IMR-90 (cell line): Measurements from ENCODE around the gene PSME2. TPM values are rescaled to one million over a fixed set of nuclear protein-coding genes. Genes with fewer than 3 reads are reported as not detected.

ENCODE experiments used
- ATAC-seq: fragments of 200-7000 bp; cut with Tn5 transposase; 2 replicates; pipeline ENCODE4 v1.9.1; 2020; ENCODE audit warnings: low read depth, mild to moderate bottlenecking, moderate library complexity
- BruUV-seq: library from RNA; stranded (reverse); fragments of 400-500 nt; replicated peaks from 2 replicates; lab custom pipeline; 2021; lab: Mats Ljungman, UMichigan
- CTCF ChIA-PET: fragments of 300-600 bp; formaldehyde crosslinking; extraction: SDS; loops from one replicate; lab custom pipeline; 2021; ENCODE audit warnings: antibody characterized with exemption; lab: Yijun Ruan, JAX
- POLR2A ChIA-PET: fragments of 300-600 bp; sonication (Branson Sonifier 250); formaldehyde crosslinking; loops from one replicate; lab custom pipeline; 2022; ENCODE audit warnings: antibody characterized with exemption; ENCODE audit not compliant: unreplicated experiment; lab: Charles Lee
- DNase-seq: peaks from one replicate; pipeline ENCODE4 v3.0.0; 2013
- H2AFZ ChIP-seq: replicated peaks from 2 replicates; pipeline ENCODE3; 2013; ENCODE audit warnings: low read length, mild to moderate bottlenecking; ENCODE audit not compliant: poor library complexity
- H2AK5ac ChIP-seq: 2 replicates; pipeline ENCODE4 v1.6.1; 2013; ENCODE audit warnings: low read depth, low read length, inconsistent platforms
- H2AK9ac ChIP-seq: replicated peaks from 2 replicates; pipeline ENCODE3; 2013; ENCODE audit warnings: mild to moderate bottlenecking, low read depth, low read length, moderate library complexity; ENCODE audit not compliant: poor library complexity
- H2BK120ac ChIP-seq: 2 replicates; pipeline ENCODE4 v1.6.1; 2013; ENCODE audit warnings: low read depth, low read length, inconsistent platforms
- H2BK15ac ChIP-seq: 3 replicates; pipeline ENCODE4 v1.6.1; 2013; ENCODE audit warnings: low read depth, low read length, inconsistent platforms
- H2BK20ac ChIP-seq: 2 replicates; pipeline ENCODE4 v1.6.1; 2013; ENCODE audit warnings: low read depth, mild to moderate bottlenecking, inconsistent platforms, low read length, moderate library complexity
- H2BK5ac ChIP-seq: 2 replicates; pipeline ENCODE4 v1.6.1; 2013; ENCODE audit warnings: mild to moderate bottlenecking, low read depth, low read length, inconsistent platforms; ENCODE audit not compliant: poor library complexity, severe bottlenecking
- H3K14ac ChIP-seq: replicated peaks from 2 replicates; pipeline ENCODE4 v1.6.1; 2013; ENCODE audit warnings: low read depth, low read length, inconsistent platforms
- H3K18ac ChIP-seq: 2 replicates; pipeline ENCODE4 v1.6.1; 2013; ENCODE audit warnings: low read depth, low read length, control low read depth
- H3K23ac ChIP-seq: 2 replicates; pipeline ENCODE4 v1.6.1; 2013; ENCODE audit warnings: low read depth, low read length, inconsistent platforms
- H3K27ac ChIP-seq: 2 replicates; pipeline ENCODE4 v1.5.1; 2013; ENCODE audit warnings: mild to moderate bottlenecking, control low read depth, low read length; ENCODE audit not compliant: insufficient read depth
- H3K27me3 ChIP-seq: 2 replicates; pipeline ENCODE4 v1.6.1; 2013; ENCODE audit warnings: low read length; ENCODE audit not compliant: control insufficient read depth, insufficient read depth
- H3K36me3 ChIP-seq: 2 replicates; pipeline ENCODE4 v1.6.1; 2013; ENCODE audit warnings: low read length, mixed read lengths; ENCODE audit not compliant: control insufficient read depth, insufficient read depth
- H3K4ac ChIP-seq: 2 replicates; pipeline ENCODE4 v1.6.1; 2013; ENCODE audit warnings: low read depth, low read length, inconsistent platforms
- H3K4me1 ChIP-seq: 2 replicates; pipeline ENCODE4 v1.6.1; 2013; ENCODE audit warnings: low read length, mixed read lengths; ENCODE audit not compliant: control insufficient read depth, insufficient read depth
- H3K4me2 ChIP-seq: 2 replicates; pipeline ENCODE4 v1.6.1; 2013; ENCODE audit warnings: low read depth, mild to moderate bottlenecking, control low read depth, low read length, moderate library complexity
- H3K4me3 ChIP-seq: 2 replicates; pipeline ENCODE4 v1.5.1; 2013; ENCODE audit warnings: low read depth, mild to moderate bottlenecking, control low read depth, low read length, moderate library complexity; ENCODE audit not compliant: insufficient read depth
- H3K56ac ChIP-seq: 2 replicates; pipeline ENCODE4 v1.6.1; 2013; ENCODE audit warnings: low read length, inconsistent platforms; ENCODE audit not compliant: insufficient read depth; ENCODE audit errors: extremely low read depth
- H3K79me1 ChIP-seq, 2 experiments: 2 replicates each; pipeline ENCODE4 v1.6.1; 2013; ENCODE audit warnings: low read length in 2 of 2, inconsistent platforms in 1 of 2, low read depth in 1 of 2
- H3K9ac ChIP-seq: 2 replicates; pipeline ENCODE4 v1.6.1; 2013; ENCODE audit warnings: low read depth, low read length, control low read depth
- H3K9me1 ChIP-seq: 2 replicates; pipeline ENCODE4 v1.6.1; 2013; ENCODE audit warnings: low read length, inconsistent platforms; ENCODE audit not compliant: insufficient read depth
- H3K9me3 ChIP-seq: 2 replicates; pipeline ENCODE4 v1.6.1; 2013; ENCODE audit warnings: low read length; ENCODE audit not compliant: control insufficient read depth, insufficient read depth
- H4K20me1 ChIP-seq: 2 replicates; pipeline ENCODE4 v1.6.1; 2013; ENCODE audit warnings: low read length, inconsistent platforms; ENCODE audit not compliant: insufficient read depth
- H4K5ac ChIP-seq: 2 replicates; pipeline ENCODE4 v1.6.1; 2013; ENCODE audit warnings: mild to moderate bottlenecking, low read depth, low read length, control low read depth
- H4K8ac ChIP-seq, 2 experiments: 2 replicates each; pipeline ENCODE4 v1.6.1; 2013; ENCODE audit warnings: low read depth in 2 of 2, low read length in 2 of 2, control low read depth in 1 of 2, inconsistent platforms in 1 of 2
- H4K91ac ChIP-seq: 2 replicates; pipeline ENCODE4 v1.6.1; 2013; ENCODE audit warnings: low read depth, low read length, inconsistent platforms; ENCODE audit not compliant: insufficient read depth
- CEBPB ChIP-seq: IDR thresholded peaks from 2 replicates; pipeline ENCODE4 v1.6.1; 2012; ENCODE audit warnings: low read depth, low read length, improper control_type of control experiment
- FOS ChIP-seq: fragments of 150-350 bp; IDR thresholded peaks from 2 replicates; pipeline ENCODE4 v1.6.1; 2016; ENCODE audit warnings: low read depth, low read length
- MAFK ChIP-seq: IDR thresholded peaks from 2 replicates; pipeline ENCODE4 v1.6.1; 2012; ENCODE audit warnings: low read depth, low read length, improper control_type of control experiment
- MAZ ChIP-seq: IDR thresholded peaks from 2 replicates; pipeline ENCODE4 v1.6.1; 2012; ENCODE audit warnings: low read depth, mild to moderate bottlenecking, low read length, improper control_type of control experiment, moderate library complexity, borderline replicate concordance
- MXI1 ChIP-seq: IDR thresholded peaks from 2 replicates; pipeline ENCODE4 v1.6.1; 2012; ENCODE audit warnings: low read depth, mild to moderate bottlenecking, low read length, moderate library complexity, borderline replicate concordance
- NFE2L2 ChIP-seq: fragments of 150-350 bp; IDR thresholded peaks from 2 replicates; pipeline ENCODE4 v1.6.1; 2016; ENCODE audit warnings: low read depth, mild to moderate bottlenecking, low read length
- POLR2A ChIP-seq: IDR thresholded peaks from 2 replicates; pipeline ENCODE4 v1.6.1; 2012; ENCODE audit warnings: mild to moderate bottlenecking, low read depth, low read length
- RAD21 ChIP-seq: IDR thresholded peaks from 2 replicates; pipeline ENCODE4 v1.6.1; 2012; ENCODE audit warnings: low read length, improper control_type of control experiment
- RCOR1 ChIP-seq: IDR thresholded peaks from 2 replicates; pipeline ENCODE4 v1.6.1; 2012; ENCODE audit warnings: mild to moderate bottlenecking, low read length, improper control_type of control experiment; ENCODE audit not compliant: insufficient replicate concordance
- WGBS, 2 experiments: methylation state at CpG; one replicate each; pipeline versions ENCODE4 v1.1.5 to v1.1.7; 2013; ENCODE audit warnings: missing lambda C conversion rate in 2 of 2; ENCODE audit not compliant: insufficient read length in 1 of 2; ENCODE audit errors: extremely low coverage in 2 of 2; 5-methylcytosine and 5-hydroxymethylcytosine counted together
- dilution Hi-C: fragments of 300-500 bp; cut with HindIII; formaldehyde crosslinking; loops from one replicate; pipeline ENCODE4 v1.14.3; 2018; ENCODE audit warnings: low sequenced_read_pairs; ENCODE audit not compliant: unreplicated experiment
- in situ Hi-C: fragments of 300-500 bp; cut with MboI; formaldehyde crosslinking; loops from 3 replicates; pipeline ENCODE4 v1.14.3; 2019; ENCODE audit warnings: low sequenced_read_pairs, inconsistent platforms, mixed read lengths
- intact Hi-C: fragments of 100-400 bp; cut with micrococcal nuclease; formaldehyde crosslinking; loops from 2 replicates; pipeline ENCODE4 v1.10.0; 2022
- polyA plus RNA-seq, 3 experiments: library from polyadenylated mRNA; depleted of rRNA; stranded (reverse); fragments of >200 nt; gene quantifications; 2 replicates each; pipeline ENCODE4 v1.2.3, GENCODE V29; 2012; ENCODE audit warnings: low replicate concordance in 1 of 3
- total RNA-seq: library from RNA; depleted of rRNA; stranded (reverse); fragments of >200 nt; gene quantifications from 2 replicates; pipeline ENCODE4 v1.2.3, GENCODE V29; 2012
- TF ChIP-seq, protein P1 (sequence below): fragments of 150-350 bp; IDR thresholded peaks from 2 replicates; pipeline ENCODE4 v1.6.1; 2016; ENCODE audit warnings: low read depth, mild to moderate bottlenecking, low read length, moderate library complexity, borderline replicate concordance
- TF ChIP-seq, protein P2 (sequence below): conservative IDR thresholded peaks from 2 replicates; pipeline ENCODE4 v1.5.1; 2012; ENCODE audit warnings: mild to moderate bottlenecking, low read depth, low read length, improper control_type of control experiment
- TF ChIP-seq, protein P3 (sequence below): fragments of 150-350 bp; IDR thresholded peaks from 2 replicates; pipeline ENCODE4 v1.6.1; 2017; ENCODE audit warnings: mild to moderate bottlenecking, antibody characterized with exemption, low read length, low read depth

PSME2 gene
- total and polyA plus RNA-seq, 2 of the 4 experiments (the other 2 are of a cell fraction): 104 to 141 TPM

DNA sequence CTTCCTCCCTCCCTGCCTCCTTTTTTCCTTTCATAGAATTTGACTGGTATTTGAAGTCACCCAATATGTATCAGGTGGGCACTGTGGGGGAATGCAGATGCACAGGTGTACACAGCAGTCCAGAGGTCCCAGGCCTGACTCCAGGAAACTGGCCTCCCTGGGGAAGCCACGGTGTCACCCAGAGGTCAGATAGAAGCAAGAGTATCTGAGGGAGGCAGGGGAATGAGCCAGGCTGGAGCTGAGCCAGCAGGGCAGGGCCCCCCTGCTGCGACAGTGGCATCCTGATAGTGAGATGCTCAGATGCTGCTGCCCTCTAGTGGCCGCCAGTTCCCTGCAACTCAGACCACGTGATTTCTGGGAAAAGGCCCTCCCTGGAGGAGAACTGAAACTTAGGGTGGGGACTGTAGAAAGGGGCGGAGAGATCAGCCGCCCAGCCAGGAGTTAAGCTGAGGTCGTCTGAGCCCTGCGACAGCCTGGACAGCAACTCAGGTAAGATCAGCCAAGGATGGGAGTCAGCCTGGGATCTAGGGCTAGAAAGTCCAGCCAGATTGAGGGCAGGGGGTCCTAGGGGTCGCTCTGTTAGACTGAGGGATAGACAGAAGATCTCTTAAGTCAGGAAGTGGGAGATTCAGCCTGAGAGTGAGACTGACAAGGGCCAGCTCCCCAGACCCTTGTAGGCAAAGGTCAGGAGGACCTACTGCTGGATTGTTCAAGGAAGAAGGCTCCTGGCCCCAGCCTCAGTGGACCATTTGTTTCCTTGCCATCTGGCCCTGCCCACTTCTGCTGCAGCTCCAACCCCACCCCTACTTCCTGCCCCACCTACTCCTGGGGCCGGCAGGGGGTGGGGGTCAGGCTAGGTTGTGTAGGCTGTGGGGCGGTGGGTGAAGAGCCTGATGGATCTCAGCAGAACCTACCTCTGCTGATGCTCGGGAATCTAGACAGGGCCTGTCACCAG is 14.7 kb upstream of the PSME2 start, which contains the start of gene IRF9:
TSS of gene IRF9 (plus strand) at position 416 of the 955 bp plus-strand sequence. CDS start 880 bp downstream, outside the sequence.
- Histone ChIP-seq H3K9me1 (peaks cover 7% of the 10 kb centered on the region), H3K27ac (peak within 1 kb of the TSS; percentile 78), H2AK9ac (peak within 1 kb of the TSS; percentile 99), H3K4me3 (peak within 1 kb of the TSS; percentile 57), H4K91ac (peak within 1 kb of the TSS; percentile 88), H3K56ac (peak within 1 kb of the TSS; percentile 90), H3K9ac (peak within 1 kb of the TSS; percentile 88), H2BK5ac (peak within 1 kb of the TSS; percentile 80), H3K4ac (peak within 1 kb of the TSS; percentile 95), H3K14ac (peak within 1 kb of the TSS; percentile 96), H4K5ac (peak within 1 kb of the TSS; percentile 78), H3K23ac (peak within 1 kb of the TSS; percentile 93), H3K27me3 (no peaks in the 10 kb centered on the region), H3K18ac (peak within 1 kb of the TSS; percentile 78), H3K4me2 (peak within 1 kb of the TSS; percentile 81), H4K8ac (peak within 1 kb of the TSS; percentile 38 to 95), H2AK5ac (peak within 1 kb of the TSS; percentile 85), H2AFZ (peak within 1 kb of the TSS; percentile 89), H3K36me3 (peaks cover 67% of the 10 kb centered on the region), H4K20me1 (no peaks in the 10 kb centered on the region), H3K9me3 (no peaks in the 10 kb centered on the region), H2BK20ac (0 out of 2 replicates have a peak within 1 kb of the TSS, but pooled peaks have one; percentile 15), H2BK15ac (peak within 1 kb of the TSS; percentile 67; the same call in 2 of the 3 replicates), H3K79me1 (peaks cover 12 to 40% of the 10 kb centered on the region in 2 experiments), H2BK120ac (peak within 1 kb of the TSS; percentile 72), H3K4me1 (peaks cover 7% of the 10 kb centered on the region)
- intact Hi-C loops (loop anchor here (1.0 kb wide), 2 partner anchors 47 to 103 kb away; partner anchors contain the start of genes DCAF11 and NRL), dilution Hi-C loops (no loop called here), in situ Hi-C loops (no loop called here)
- BruUV-seq: no TSS peak
- ChIA-PET CTCF (interaction anchor here (0.6 to 1.6 kb wide), 10 partner anchors 10 to 53 kb away, joined by 3 to 14 read pairs (median 4); partner anchors contain the start of genes DCAF11, EMC9, NRL and PSME2), POLR2A (interaction anchor here (1.1 kb wide), 1 partner anchor 11 kb away, joined by 3 read pairs; no protein-coding TSS in a partner anchor)
- WGBS, 2 experiments: 0% methylated on average over 5 of the region's 12 CpGs; no CpG with 5 or more reads in 1 of the 2 experiments
- DNase-seq: peak; percentile 91
- peak; percentile 95 for ATAC-seq
- TF ChIP-seq, protein P1, sequence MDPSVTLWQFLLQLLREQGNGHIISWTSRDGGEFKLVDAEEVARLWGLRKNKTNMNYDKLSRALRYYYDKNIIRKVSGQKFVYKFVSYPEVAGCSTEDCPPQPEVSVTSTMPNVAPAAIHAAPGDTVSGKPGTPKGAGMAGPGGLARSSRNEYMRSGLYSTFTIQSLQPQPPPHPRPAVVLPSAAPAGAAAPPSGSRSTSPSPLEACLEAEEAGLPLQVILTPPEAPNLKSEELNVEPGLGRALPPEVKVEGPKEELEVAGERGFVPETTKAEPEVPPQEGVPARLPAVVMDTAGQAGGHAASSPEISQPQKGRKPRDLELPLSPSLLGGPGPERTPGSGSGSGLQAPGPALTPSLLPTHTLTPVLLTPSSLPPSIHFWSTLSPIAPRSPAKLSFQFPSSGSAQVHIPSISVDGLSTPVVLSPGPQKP: no peak
- peak; percentile 82; the same call in 1 of the 2 replicates for TF ChIP-seq MXI1
- TF ChIP-seq, protein P2, sequence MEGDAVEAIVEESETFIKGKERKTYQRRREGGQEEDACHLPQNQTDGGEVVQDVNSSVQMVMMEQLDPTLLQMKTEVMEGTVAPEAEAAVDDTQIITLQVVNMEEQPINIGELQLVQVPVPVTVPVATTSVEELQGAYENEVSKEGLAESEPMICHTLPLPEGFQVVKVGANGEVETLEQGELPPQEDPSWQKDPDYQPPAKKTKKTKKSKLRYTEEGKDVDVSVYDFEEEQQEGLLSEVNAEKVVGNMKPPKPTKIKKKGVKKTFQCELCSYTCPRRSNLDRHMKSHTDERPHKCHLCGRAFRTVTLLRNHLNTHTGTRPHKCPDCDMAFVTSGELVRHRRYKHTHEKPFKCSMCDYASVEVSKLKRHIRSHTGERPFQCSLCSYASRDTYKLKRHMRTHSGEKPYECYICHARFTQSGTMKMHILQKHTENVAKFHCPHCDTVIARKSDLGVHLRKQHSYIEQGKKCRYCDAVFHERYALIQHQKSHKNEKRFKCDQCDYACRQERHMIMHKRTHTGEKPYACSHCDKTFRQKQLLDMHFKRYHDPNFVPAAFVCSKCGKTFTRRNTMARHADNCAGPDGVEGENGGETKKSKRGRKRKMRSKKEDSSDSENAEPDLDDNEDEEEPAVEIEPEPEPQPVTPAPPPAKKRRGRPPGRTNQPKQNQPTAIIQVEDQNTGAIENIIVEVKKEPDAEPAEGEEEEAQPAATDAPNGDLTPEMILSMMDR: peak; percentile 97
- peak; percentile 54; the same call in 1 of the 2 replicates for TF ChIP-seq POLR2A
- TF ChIP-seq NFE2L2: no peak
- no peak for TF ChIP-seq MAFK
- peak; percentile 71 for TF ChIP-seq RCOR1
- no peak for TF ChIP-seq FOS
- peak; percentile 87 for TF ChIP-seq MAZ
- TF ChIP-seq RAD21: peak; percentile 72
- TF ChIP-seq, protein P3, sequence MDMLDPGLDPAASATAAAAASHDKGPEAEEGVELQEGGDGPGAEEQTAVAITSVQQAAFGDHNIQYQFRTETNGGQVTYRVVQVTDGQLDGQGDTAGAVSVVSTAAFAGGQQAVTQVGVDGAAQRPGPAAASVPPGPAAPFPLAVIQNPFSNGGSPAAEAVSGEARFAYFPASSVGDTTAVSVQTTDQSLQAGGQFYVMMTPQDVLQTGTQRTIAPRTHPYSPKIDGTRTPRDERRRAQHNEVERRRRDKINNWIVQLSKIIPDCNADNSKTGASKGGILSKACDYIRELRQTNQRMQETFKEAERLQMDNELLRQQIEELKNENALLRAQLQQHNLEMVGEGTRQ: peak; percentile 95
- no peak; the same call in 1 of the 2 replicates for TF ChIP-seq CEBPB
